ENCODE measurements around the gene ARSB. TPM values are rescaled to one million over a fixed set of nuclear protein-coding genes. Genes with fewer than 3 reads are reported as not detected.
A peak's percentile ranks its signal among the peaks of the same experiment; 100 is the strongest.

The ARSB gene
- total RNA-seq, 1 donor from 2014 or later, result 30.2 TPM

DNA sequence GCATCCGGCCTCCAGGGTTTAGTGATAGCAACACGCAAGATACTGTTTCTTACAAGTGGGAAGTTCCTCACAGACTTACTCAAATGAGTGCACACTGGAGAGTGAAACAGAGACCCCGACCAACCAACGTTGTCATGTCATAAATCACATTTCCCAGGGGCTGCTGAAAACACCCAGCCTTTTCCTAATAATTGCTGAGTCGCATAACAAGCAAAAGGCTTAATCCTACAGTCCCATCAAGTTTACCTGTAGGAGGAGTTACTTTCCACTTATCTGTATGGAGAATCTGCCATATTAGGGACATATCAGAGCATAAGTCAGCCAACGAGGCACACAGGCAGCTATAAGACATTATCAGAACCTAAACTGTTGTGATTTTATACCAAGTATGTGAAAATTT is 180.1 kb downstream of the ARSB start:
- Histone ChIP-seq H3K27ac (ENCODE audit: low read depth, low read length) (no peak overlapping the region), H4K20me1 (ENCODE audit: insufficient read depth, low read length) (no peaks in the 10 kb centered on the region), H3K79me2 (ENCODE audit: insufficient read depth, low read length) (no peaks in the 10 kb centered on the region), H3K4me1 (ENCODE audit: insufficient read depth, low read length) (peaks cover 21% of the 10 kb centered on the region), H3K9me3 (ENCODE audit: insufficient read depth, low read depth, low read length) (no peaks in the 10 kb centered on the region), H3K27me3 (ENCODE audit: insufficient read depth, low read length) (no peaks in the 10 kb centered on the region), H3K36me3 (ENCODE audit: insufficient read depth, low read length) (no peaks in the 10 kb centered on the region), H2AFZ (ENCODE audit: low read depth, low read length) (no peak overlapping the region), H3K4me3 (ENCODE audit: insufficient read depth, low read depth, low read length) (no peak overlapping the region), H3K9ac (ENCODE audit: low read length) (no peak overlapping the region), H3K4me2 (ENCODE audit: low read length) (no peak overlapping the region)
- Mint-ChIP-seq H3K36me3 (ENCODE audit: low read depth, unreplicated experiment) (peaks cover 5% of the 10 kb centered on the region), H3K4me1 (ENCODE audit: low read depth, unreplicated experiment) (peaks cover 14% of the 10 kb centered on the region), H3K27ac (ENCODE audit: unreplicated experiment) (peak overlapping the region; percentile 19), H3K4me3 (ENCODE audit: unreplicated experiment) (no peak overlapping the region), H3K27me3 (ENCODE audit: low read depth, unreplicated experiment) (no peaks in the 10 kb centered on the region), H3K9me3 (ENCODE audit: unreplicated experiment) (peaks cover 5% of the 10 kb centered on the region)
- DNase-seq (ENCODE audit: low read depth) (no peak), FAIRE-seq (no peak)
- no peak for TF ChIP-seq EZH2 (IDR thresholded peaks at IDR 0.05; ENCODE audit: insufficient read depth, low read length)
- TF ChIP-seq, protein P1, sequence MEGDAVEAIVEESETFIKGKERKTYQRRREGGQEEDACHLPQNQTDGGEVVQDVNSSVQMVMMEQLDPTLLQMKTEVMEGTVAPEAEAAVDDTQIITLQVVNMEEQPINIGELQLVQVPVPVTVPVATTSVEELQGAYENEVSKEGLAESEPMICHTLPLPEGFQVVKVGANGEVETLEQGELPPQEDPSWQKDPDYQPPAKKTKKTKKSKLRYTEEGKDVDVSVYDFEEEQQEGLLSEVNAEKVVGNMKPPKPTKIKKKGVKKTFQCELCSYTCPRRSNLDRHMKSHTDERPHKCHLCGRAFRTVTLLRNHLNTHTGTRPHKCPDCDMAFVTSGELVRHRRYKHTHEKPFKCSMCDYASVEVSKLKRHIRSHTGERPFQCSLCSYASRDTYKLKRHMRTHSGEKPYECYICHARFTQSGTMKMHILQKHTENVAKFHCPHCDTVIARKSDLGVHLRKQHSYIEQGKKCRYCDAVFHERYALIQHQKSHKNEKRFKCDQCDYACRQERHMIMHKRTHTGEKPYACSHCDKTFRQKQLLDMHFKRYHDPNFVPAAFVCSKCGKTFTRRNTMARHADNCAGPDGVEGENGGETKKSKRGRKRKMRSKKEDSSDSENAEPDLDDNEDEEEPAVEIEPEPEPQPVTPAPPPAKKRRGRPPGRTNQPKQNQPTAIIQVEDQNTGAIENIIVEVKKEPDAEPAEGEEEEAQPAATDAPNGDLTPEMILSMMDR (IDR thresholded peaks at IDR 0.05; ENCODE audit: insufficient read depth, low read depth, low read length), result no peak

DNA sequence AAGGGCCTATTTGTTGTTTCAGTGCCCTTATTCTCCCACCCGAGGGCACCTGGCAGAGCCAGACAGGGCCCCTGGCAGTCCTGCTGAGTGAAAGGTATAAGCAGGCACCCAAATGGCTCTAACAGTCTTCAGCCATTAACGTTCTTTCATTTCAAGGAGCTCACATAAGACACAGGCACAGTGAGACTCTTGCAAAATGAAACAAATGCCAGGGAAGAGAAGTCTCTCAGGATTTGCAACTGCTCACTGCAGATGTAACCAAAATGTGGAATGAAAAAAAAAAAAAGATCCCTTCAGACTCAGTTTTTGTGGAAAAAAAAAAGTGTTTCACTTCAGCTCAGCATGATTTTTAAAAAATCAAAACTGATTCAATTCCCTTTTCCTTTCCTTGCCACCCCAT is 181.2 kb downstream of the ARSB start:
- no peak for DNase-seq (ENCODE audit: low read depth)
- H4K20me1 ChIP-seq (ENCODE audit: insufficient read depth, low read length), result no peaks in the 10 kb centered on the region
- no peak overlapping the region for H3K27ac ChIP-seq (ENCODE audit: low read depth, low read length)
- H3K36me3 ChIP-seq (ENCODE audit: insufficient read depth, low read length), result no peaks in the 10 kb centered on the region
- H3K4me2 ChIP-seq (ENCODE audit: low read length), result no peak overlapping the region
- peaks cover 5% of the 10 kb centered on the region for H3K9me3 Mint-ChIP-seq (ENCODE audit: unreplicated experiment)
- H3K4me1 ChIP-seq (ENCODE audit: insufficient read depth, low read length), result peaks cover 28% of the 10 kb centered on the region
- no peaks in the 10 kb centered on the region for H3K9me3 ChIP-seq (ENCODE audit: insufficient read depth, low read depth, low read length)
- no peaks in the 10 kb centered on the region for H3K79me2 ChIP-seq (ENCODE audit: insufficient read depth, low read length)
- peaks cover 20% of the 10 kb centered on the region for H3K4me1 Mint-ChIP-seq (ENCODE audit: low read depth, unreplicated experiment)
- no peak overlapping the region for H3K4me3 ChIP-seq (ENCODE audit: insufficient read depth, low read depth, low read length)
- H3K27me3 Mint-ChIP-seq (ENCODE audit: low read depth, unreplicated experiment), result no peaks in the 10 kb centered on the region
- no peaks in the 10 kb centered on the region for H3K27me3 ChIP-seq (ENCODE audit: insufficient read depth, low read length)
- no peak for TF ChIP-seq EZH2 (IDR thresholded peaks at IDR 0.05; ENCODE audit: insufficient read depth, low read length)
- TF ChIP-seq, protein P1 (IDR thresholded peaks at IDR 0.05; ENCODE audit: insufficient read depth, low read depth, low read length), result no peak
- no peak for FAIRE-seq
- no peak overlapping the region for H3K9ac ChIP-seq (ENCODE audit: low read length)
- peaks cover 3% of the 10 kb centered on the region for H3K36me3 Mint-ChIP-seq (ENCODE audit: low read depth, unreplicated experiment)
- no peak overlapping the region for H3K27ac Mint-ChIP-seq (ENCODE audit: unreplicated experiment)
- no peak overlapping the region for H3K4me3 Mint-ChIP-seq (ENCODE audit: unreplicated experiment)
- H2AFZ ChIP-seq (ENCODE audit: low read depth, low read length), result no peak overlapping the region

DNA sequence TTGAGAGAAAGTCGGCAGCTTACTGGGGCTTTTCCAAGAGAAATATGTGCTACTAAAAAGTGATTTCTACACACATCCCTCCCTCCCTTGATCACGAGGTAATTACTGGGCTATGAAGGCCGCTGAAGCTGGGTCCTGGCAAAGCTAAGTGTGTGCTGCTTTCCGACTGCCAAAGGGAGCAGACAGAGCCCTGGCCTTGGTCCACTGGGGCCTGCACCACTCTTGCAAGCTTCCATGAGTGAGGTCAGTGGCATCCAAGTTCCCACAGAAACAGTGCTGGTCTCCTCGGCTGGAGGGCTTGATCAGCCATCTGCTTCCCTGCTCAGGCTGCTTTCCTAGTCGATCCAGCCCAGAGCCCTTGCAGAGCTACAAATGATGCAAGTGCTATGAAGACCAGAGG is 181.8 kb downstream of the ARSB start:
- H3K4me1 Mint-ChIP-seq (ENCODE audit: low read depth, unreplicated experiment), result peaks cover 24% of the 10 kb centered on the region
- Histone ChIP-seq H2AFZ (ENCODE audit: low read depth, low read length) (no peak overlapping the region), H3K9ac (ENCODE audit: low read length) (no peak overlapping the region), H3K9me3 (ENCODE audit: insufficient read depth, low read depth, low read length) (no peaks in the 10 kb centered on the region), H3K27me3 (ENCODE audit: insufficient read depth, low read length) (no peaks in the 10 kb centered on the region), H3K4me3 (ENCODE audit: insufficient read depth, low read depth, low read length) (no peak overlapping the region), H3K27ac (ENCODE audit: low read depth, low read length) (no peak overlapping the region), H3K4me2 (ENCODE audit: low read length) (no peak overlapping the region), H3K36me3 (ENCODE audit: insufficient read depth, low read length) (no peaks in the 10 kb centered on the region), H3K4me1 (ENCODE audit: insufficient read depth, low read length) (peaks cover 33% of the 10 kb centered on the region), H4K20me1 (ENCODE audit: insufficient read depth, low read length) (no peaks in the 10 kb centered on the region), H3K79me2 (ENCODE audit: insufficient read depth, low read length) (no peaks in the 10 kb centered on the region)
- H3K4me3 Mint-ChIP-seq (ENCODE audit: unreplicated experiment), result no peak overlapping the region
- FAIRE-seq (no peak), DNase-seq (ENCODE audit: low read depth) (peak; percentile 58)
- H3K9me3 Mint-ChIP-seq (ENCODE audit: unreplicated experiment), result peaks cover 5% of the 10 kb centered on the region
- H3K27ac Mint-ChIP-seq (ENCODE audit: unreplicated experiment), result no peak overlapping the region
- TF ChIP-seq, protein P1 (IDR thresholded peaks at IDR 0.05; ENCODE audit: insufficient read depth, low read depth, low read length), result no peak
- TF ChIP-seq EZH2 (IDR thresholded peaks at IDR 0.05; ENCODE audit: insufficient read depth, low read length), result no peak
- peaks cover 1% of the 10 kb centered on the region for H3K36me3 Mint-ChIP-seq (ENCODE audit: low read depth, unreplicated experiment)
- H3K27me3 Mint-ChIP-seq (ENCODE audit: low read depth, unreplicated experiment), result no peaks in the 10 kb centered on the region

Data from astrocyte (in vitro differentiated cells and primary cell).